Activated CD8-positive, alpha-beta memory T cell treated with anti-CD3 and anti-CD28 coated beads, Interleukin-2, amount 50 U/mL, for 1 hour (primary cell): ENCODE results near the gene NHERF2.

Source experiments
- DNase-seq: peaks from one replicate; pipeline ENCODE4 v3.0.0-alpha.2; 2020; ENCODE audit errors: extremely low read depth

The NHERF2 gene

GRCh38 chr16:1991135-1991551 lies 35.6 kb upstream of the NHERF2 start:
- DNase-seq = no peak

- DNase-seq = no peak
Measured at GRCh38 chr16:1991588-1991947, 35.1 kb upstream of the NHERF2 start.

DNA sequence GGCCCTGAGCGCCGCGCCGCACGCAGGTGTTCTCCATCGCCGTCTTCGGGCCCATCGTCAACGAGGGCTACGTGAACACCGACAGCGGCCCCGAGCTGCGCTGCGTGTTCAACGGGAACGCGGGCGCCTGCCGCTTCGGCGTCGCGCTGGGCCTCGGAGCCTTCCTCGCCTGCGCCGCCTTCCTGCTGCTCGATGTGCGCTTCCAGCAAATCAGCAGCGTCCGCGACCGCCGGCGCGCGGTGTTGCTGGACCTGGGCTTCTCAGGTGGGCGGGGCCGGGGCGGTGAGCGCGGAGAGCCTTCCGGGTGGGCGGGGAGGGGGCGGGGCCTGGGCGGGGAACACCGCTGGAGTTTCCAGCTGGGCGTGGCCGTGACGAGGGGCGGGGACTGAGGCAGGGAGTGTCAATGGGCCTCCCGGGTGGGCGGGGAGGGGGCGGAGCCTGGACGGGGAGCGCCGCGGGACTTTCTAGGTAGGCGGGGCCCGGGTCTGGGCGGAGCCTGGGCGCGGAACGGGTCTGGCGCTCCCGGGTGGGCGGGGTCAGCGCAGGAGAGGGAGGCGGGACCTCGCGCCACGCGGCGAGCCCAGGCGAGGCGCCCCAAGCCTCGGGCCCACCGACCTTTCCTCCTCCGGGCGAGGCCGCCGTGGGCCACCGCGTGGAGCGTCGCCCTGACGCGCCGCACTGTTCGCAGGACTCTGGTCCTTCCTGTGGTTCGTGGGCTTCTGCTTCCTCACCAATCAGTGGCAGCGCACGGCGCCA lies 34.6 kb upstream of the NHERF2 start:
- DNase-seq = peak; percentile 96

DNA sequence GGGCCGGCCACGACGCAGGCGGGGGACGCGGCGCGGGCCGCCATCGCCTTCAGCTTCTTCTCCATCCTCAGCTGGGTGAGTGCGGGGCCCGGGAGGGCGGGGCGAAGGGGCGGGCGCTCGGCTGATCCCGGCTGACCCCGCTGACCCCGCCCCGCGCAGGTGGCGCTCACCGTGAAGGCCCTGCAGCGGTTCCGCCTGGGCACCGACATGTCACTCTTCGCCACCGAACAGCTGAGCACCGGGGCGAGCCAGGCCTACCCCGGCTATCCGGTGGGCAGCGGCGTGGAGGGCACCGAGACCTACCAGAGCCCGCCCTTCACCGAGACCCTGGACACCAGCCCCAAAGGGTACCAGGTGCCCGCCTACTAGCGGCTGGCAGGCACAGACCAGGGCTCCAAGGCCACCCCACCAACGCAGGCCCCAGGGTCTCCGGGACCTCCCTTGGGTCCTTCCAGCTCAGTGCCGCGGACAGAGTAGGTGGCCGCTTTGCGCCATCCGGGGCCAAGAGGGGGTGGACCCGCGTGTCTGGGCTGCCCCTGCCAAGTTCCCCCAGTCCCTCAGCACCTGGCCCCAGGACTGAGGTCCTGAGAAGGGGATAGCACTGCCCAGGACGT lies 33.9 kb upstream of the NHERF2 start:
- DNase-seq = no peak

DNA sequence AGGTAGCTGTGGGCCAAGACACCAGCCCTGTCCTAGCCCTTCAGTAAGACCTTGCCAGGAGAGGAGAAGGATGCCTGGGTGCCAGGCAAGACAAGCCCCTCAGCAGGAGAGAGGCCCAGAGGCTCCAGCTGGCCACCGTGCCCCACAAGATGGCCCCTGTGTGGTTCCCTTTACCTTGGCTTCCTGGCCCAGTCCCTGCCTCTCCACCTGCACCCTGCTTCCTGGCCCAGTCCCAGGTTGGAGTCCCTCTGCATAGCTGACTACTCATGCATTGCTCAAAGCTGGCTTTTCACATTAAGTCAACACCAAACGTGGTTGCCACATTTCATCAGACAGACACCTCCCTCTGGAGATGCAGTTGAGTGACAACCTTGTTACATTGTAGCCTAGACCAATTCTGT lies 33.0 kb upstream of the NHERF2 start:
- no peak for DNase-seq

DNA sequence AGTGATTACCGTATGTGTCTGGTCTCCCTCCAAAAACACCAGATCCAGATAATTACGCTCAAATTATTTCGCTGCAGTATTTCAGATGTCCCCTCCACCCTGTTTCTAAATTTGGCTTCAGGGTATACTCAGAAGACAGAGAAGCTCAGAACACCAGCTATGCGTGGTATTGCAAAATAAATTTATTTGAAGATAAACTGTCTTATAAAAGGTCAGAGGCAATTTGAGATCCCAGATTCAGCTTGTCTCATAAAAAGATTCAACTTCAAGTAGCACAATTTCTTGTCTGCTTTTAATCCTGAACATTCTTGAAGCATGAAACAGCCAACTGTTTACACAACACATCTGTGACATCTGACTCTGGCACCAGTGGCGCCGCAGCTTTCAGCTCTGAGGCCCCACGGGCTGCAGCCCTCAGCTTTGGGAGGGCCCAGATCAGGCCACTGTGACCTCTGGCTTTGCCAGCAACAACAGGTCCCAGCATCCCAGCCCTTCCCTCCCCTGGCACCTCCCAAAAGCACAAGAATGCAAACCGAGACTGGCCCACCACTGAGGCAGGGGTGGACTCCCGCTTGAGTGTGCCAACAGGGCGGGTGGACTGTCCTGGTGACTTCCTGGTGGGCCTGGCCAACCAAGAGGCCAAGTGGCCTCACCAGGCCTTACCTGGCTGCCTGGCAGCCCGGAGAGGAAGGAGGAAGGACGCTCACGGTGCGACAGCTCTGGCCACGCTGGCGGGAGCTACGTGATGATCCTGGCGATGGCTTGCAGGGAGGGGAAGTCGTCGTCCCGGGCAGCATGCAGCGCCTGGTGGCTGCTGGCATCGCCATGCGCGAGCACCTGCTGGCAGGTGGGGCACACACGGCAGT lies 29.0 kb upstream of the NHERF2 start:
- DNase-seq = no peak

DNA sequence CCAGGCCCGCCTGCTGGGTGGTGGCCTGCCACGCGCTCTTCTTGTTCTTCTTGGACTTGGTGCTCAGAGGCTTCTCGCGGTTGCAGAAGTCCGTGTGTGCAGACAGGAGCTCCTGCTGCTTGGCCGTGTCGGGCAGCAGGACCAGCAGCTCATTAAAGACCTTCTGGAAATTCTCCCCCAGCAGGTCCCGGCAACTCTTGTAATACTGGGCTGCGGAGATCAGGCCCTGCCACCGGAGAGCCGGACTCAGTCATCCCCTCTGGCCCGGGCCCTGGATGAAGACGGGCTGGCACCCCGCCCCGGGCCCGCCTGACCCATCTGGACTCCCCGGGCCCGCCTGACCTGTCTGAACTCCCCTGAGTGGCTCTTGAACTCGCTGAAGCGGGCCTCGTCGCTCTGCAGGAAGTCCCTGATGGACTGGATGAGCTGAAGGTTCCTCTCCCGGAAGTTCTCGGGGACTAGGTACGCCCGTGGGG lies 28.3 kb upstream of the NHERF2 start:
- DNase-seq = no peak

GRCh38 chr16:1998852-1999801 lies 27.6 kb upstream of the NHERF2 start:
- no peak for DNase-seq

- no peak for DNase-seq
Measured at GRCh38 chr16:1999866-2000514, 26.7 kb upstream of the NHERF2 start.

GRCh38 chr16:2001035-2001434 lies 25.7 kb upstream of the NHERF2 start:
- DNase-seq = no peak

DNA sequence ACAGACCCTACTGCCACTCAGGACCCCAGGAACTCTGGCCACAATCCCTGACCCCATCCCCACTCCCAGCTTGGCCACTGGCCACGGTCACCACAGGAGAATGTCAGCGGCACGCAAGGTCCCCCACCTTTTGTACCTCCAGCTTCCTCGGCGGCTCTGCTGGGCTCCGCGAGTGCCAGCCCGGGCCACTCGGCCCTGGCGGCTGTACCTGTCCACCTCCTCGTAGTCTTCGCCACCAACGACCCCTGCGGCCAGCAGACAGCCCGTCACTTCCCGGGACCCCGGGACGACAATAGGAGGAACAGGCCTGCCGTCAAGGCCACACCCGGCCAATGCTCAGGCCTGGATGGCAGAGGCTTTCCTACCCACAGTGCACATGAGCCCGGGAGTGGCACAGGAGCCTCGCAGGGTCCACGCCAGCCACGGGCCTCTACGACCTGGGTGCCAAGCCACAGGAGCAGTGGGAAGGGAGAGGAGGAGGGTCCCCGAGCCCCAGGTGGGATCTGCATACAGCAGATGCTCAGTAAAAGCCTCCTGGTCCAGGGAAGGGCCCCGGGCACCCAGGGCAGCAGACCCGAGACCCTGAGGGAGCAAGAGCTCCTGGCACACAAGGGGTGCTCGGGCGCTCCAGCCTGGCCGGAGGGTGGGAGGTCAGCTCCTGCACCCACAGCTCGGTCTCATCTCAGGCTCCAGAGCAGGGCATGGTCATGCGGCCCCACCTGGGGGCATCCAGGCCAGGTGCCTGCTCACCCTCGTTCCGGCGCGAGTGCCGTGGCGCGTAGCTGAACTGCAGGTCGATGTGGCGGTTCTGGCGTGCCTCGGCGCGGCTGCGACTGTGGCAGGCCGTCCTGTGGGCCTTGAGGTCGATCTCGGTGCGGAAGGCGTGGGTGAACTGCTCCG lies 25.0 kb upstream of the NHERF2 start:
- no peak for DNase-seq

DNA sequence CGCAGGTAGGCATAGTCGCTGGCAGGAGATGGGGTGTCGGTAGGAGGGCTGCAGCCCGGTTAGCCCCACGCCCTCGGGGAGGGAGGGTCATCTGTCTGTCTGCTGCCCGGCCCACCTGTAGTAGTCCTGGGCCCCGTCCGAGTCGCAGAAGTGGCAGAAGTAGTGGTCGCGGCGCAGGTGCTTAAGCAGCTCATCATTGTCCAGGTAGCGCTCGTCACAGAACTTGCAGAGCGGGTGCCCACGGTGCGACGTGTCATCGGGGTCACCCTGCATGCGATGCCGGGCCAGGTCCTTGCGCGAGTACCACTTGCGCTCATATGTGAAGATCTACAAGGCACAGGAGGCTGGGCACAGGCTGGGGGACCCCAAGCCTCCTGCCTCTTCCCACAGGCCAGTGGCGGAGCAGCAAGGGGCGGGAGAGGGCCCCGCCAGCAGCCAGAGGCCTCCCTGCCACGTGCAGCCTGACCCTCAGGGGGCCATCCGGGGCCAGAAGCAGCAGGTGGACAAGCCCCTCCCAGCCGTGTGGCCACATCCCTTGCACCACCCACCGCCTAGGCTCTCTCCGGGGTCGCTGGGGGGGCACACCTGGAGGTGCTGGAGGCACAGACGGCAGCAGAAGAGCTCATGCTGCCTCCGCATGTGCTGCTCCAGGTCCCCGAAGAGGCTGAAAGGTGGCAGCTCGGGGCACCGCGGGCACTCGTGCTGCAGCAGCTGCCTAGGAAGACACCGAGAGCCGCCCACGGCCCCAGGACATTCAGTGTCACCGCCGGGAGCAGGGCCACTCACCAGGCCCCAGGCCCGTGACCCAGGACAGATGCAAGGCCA lies 24.1 kb upstream of the NHERF2 start:
- no peak for DNase-seq

DNA sequence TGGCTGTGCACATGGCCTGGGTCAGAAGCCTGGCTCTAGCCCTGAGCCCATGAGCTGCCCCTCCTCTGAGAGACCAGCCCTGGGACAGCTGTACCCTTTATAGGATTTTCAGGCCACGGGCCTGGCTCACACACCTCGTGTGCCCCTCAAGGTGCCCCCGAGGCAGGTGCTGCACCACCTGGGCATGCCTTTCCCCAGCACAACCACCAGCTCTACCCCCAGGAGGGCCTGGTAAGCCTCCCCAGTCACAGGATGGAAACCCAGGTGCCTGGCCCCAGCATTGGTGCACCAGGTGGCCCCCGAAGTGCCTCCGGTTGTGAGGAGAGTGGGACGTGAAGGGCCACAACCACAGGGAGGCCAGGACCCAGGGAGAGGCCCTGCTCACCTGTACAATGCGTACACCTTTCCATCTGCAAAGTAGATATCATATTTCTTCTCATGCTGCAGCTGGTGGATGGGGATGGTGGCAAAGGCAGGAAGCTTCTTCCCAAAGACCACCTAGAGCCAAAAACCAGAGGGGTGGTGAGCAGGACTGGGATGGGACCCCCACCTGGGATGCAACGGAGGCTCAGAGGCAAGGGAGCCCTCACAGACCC lies 23.4 kb upstream of the NHERF2 start:
- DNase-seq = no peak

DNA sequence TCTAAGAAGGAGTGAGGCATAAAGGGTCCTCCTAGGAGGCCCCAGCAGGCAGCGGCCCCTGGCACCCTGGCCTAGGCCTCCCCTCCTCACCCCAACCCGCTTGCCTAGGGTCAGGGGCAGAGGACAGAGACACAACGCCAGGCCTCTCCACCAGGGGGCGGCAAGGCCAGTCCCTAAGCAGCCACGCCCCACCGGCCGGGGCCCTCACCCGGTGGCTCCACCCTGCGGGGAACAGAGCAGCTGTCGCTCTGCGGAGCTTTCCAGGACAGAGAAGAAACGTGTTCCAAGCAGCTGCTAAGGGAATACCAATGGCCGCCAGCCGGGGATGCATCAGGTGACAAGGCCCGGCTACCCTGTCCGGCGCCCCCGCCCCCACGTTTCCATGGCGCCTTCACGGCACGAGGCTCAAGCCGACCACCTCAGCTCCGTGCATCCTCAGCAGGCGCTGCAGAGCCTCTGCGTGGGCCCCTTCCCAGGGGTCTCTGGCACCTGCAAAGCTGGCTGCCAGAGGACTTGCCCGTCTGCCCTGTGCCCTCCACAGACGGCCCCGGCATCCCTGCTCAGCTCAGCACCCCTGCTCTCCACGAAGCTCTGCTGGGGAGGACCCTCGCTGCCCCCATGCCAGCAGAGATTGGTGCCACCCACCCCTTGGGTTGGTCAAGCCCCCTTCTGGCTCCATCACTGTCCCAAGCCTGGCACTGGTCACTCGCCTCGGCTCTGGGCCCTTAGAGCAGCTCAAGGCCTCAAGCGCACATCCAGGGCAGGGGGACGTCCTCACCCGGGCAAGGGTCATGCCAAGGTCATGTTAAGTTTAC lies 22.7 kb upstream of the NHERF2 start:
- DNase-seq = peak; percentile 59

GRCh38 chr16:2004795-2005517 lies 21.7 kb upstream of the NHERF2 start:
- DNase-seq = no peak

GRCh38 chr16:2005646-2006045 lies 21.1 kb upstream of the NHERF2 start:
- no peak for DNase-seq

GRCh38 chr16:2006317-2006716 lies 20.4 kb upstream of the NHERF2 start:
- no peak for DNase-seq
